Measurements from ENCODE around the gene CLMN.

- no peak for TF ChIP-seq CTCF (IDR thresholded peaks at IDR 0.05)
- no peak for TF ChIP-seq POLR2A (IDR thresholded peaks at IDR 0.05)
- TF ChIP-seq POLR2AphosphoS5 (IDR thresholded peaks at IDR 0.05) = no peak
- no peak for TF ChIP-seq EP300 (IDR thresholded peaks at IDR 0.05)
These were observed 15.4 kb upstream of the CLMN start for GRCh38 chr14:95335071-95335470.

Data from gastroesophageal sphincter (tissue), 3 donors.